GM18526 (cell line): ENCODE results near the gene MAP7.

Experiments used
- POLR2A ChIP-seq: IDR thresholded peaks from 3 replicates; pipeline ENCODE4 v1.6.1; 2011; ENCODE audit not compliant: insufficient read length; ENCODE audit errors: extremely low read depth

MAP7 gene

GRCh38 chr6:136567688-136568087 lies 17.5 kb upstream of the MAP7 start:
- TF ChIP-seq POLR2A = no peak

GRCh38 chr6:136566851-136567250 lies 16.6 kb upstream of the MAP7 start:
- no peak for TF ChIP-seq POLR2A

GRCh38 chr6:136566007-136566487 lies 15.8 kb upstream of the MAP7 start:
- TF ChIP-seq POLR2A = no peak

- no peak for TF ChIP-seq POLR2A
Observed at GRCh38 chr6:136564180-136564579, 14.0 kb upstream of the MAP7 start.

GRCh38 chr6:136563386-136564152 lies 13.3 kb upstream of the MAP7 start:
- no peak for TF ChIP-seq POLR2A

GRCh38 chr6:136562211-136562610 lies 12.0 kb upstream of the MAP7 start:
- no peak for TF ChIP-seq POLR2A

GRCh38 chr6:136553166-136553787 lies 3.1 kb upstream of the MAP7 start:
- TF ChIP-seq POLR2A = peak; percentile 11

- no peak for TF ChIP-seq POLR2A
Observed at GRCh38 chr6:136552054-136552453, 1.8 kb upstream of the MAP7 start.

GRCh38 chr6:136551103-136551502 lies 881 bp upstream of the MAP7 start:
- TF ChIP-seq POLR2A = no peak

GRCh38 chr6:136550045-136550329 lies 235 bp downstream of the MAP7 start:
- no peak for TF ChIP-seq POLR2A

- TF ChIP-seq POLR2A = no peak
Observed at GRCh38 chr6:136549300-136550044, 750 bp downstream of the MAP7 start.

GRCh38 chr6:136548582-136549299 lies 1.5 kb downstream of the MAP7 start:
- TF ChIP-seq POLR2A = no peak

- no peak for TF ChIP-seq POLR2A
Observed at GRCh38 chr6:136547871-136548270, 2.4 kb downstream of the MAP7 start.

GRCh38 chr6:136547336-136547735 lies 2.9 kb downstream of the MAP7 start:
- TF ChIP-seq POLR2A = no peak

GRCh38 chr6:136546331-136546730 lies 3.9 kb downstream of the MAP7 start:
- no peak for TF ChIP-seq POLR2A

GRCh38 chr6:136544326-136544725 lies 5.9 kb downstream of the MAP7 start:
- TF ChIP-seq POLR2A = no peak

- no peak for TF ChIP-seq POLR2A
Observed at GRCh38 chr6:136541395-136541794, 8.8 kb downstream of the MAP7 start.
